Tibial artery (tissue), 4 donors: ENCODE data around the gene RAB31.
A peak's percentile ranks its signal among the peaks of the same experiment; 100 is the strongest.

Source experiments
- DNase-seq, 2 donors: peaks; one replicate each; pipeline ENCODE4 v3.0.0-alpha.2; 2019
- H3K27ac ChIP-seq, 2 donors: fragments of 200-600 bp; sonication (generic) in 1 of 2; 1 replicate in 1 of 2; 2 replicates in 1 of 2; pipeline ENCODE4 v1.5.1; 2018 to 2019; ENCODE audit warnings: mild to moderate bottlenecking in 1 of 2
- H3K27me3 ChIP-seq, 2 donors: fragments of 200-600 bp; sonication (generic) in 1 of 2; one replicate each; pipeline versions ENCODE4 v1.5.1 to v1.6.0; 2016 to 2019
- H3K36me3 ChIP-seq, 3 donors: fragments of 200-600 bp; sonication (generic) in 2 of 3; one replicate each; pipeline ENCODE4 v1.5.1; 2016 to 2019; ENCODE audit warnings: mild to moderate bottlenecking in 2 of 3
- H3K4me1 ChIP-seq, 4 donors: fragments of 200-600 bp; sonication (generic) in 2 of 4; 1 replicate in 3 of 4; 2 replicates in 1 of 4; pipeline ENCODE4 v1.5.1; 2016 to 2019
- H3K4me3 ChIP-seq, 2 donors: fragments of 200-600 bp; sonication (generic) in 1 of 2; 1 replicate in 1 of 2; 2 replicates in 1 of 2; pipeline ENCODE4 v1.5.1; 2018 to 2019; ENCODE audit warnings: mild to moderate bottlenecking in 2 of 2
- H3K9me3 ChIP-seq, 3 donors: fragments of 200-600 bp; sonication (generic) in 1 of 3; one replicate each; pipeline ENCODE4 v1.5.1; 2016 to 2019
- CTCF ChIP-seq, 2 experiments: fragments of 200-600 bp in 1 of 2; fragments of 450-650 bp in 1 of 2; IDR thresholded peaks; one replicate each; pipeline ENCODE4 v1.5.1; 2017 to 2019; ENCODE audit warnings: antibody characterized with exemption in 2 of 2, mild to moderate bottlenecking in 1 of 2, moderate library complexity in 1 of 2
- intact Hi-C: fragments of 100-400 bp; cut with DNase I; formaldehyde crosslinking; loops from one replicate; pipeline ENCODE4 v1.15.0; 2023; ENCODE audit warnings: low total_unique reads

Gene RAB31

GRCh38 chr18:9711361-9712129, 3.4 kb downstream of the RAB31 start:
- H3K27ac ChIP-seq = peak overlapping the region; percentile 36 to 93
- no peaks in the 10 kb centered on the region for H3K9me3 ChIP-seq
- no peaks in the 10 kb centered on the region for H3K27me3 ChIP-seq
- TF ChIP-seq CTCF (IDR thresholded peaks at IDR 0.05) = no peak
- no peaks in the 10 kb centered on the region for H3K36me3 ChIP-seq
- no peak overlapping the region for H3K4me3 ChIP-seq
- H3K4me1 ChIP-seq = peaks cover 0 to 62% (median 30%) of the 10 kb centered on the region in 4 donors
- intact Hi-C loops = no loop called here
- no peak for DNase-seq

GRCh38 chr18:9712130-9712577, 4.1 kb downstream of the RAB31 start:
- no peaks in the 10 kb centered on the region for H3K36me3 ChIP-seq
- H3K27ac ChIP-seq = peak overlapping the region; percentile 36 to 93
- intact Hi-C loops = no loop called here
- H3K4me3 ChIP-seq = no peak overlapping the region
- no peak for DNase-seq
- no peak for TF ChIP-seq CTCF (IDR thresholded peaks at IDR 0.05)
- H3K9me3 ChIP-seq = no peaks in the 10 kb centered on the region
- no peaks in the 10 kb centered on the region for H3K27me3 ChIP-seq
- peaks cover 0 to 56% (median 27%) of the 10 kb centered on the region in 4 donors for H3K4me1 ChIP-seq

- Histone ChIP-seq H3K9me3 (no peaks in the 10 kb centered on the region), H3K36me3 (no peaks in the 10 kb centered on the region), H3K27ac (peak overlapping the region in 1 of 2 donors; percentile 93), H3K27me3 (no peaks in the 10 kb centered on the region), H3K4me3 (no peak overlapping the region), H3K4me1 (peaks cover 0 to 53% (median 26%) of the 10 kb centered on the region in 4 donors)
- intact Hi-C loops = no loop called here
- DNase-seq = no peak
- no peak for TF ChIP-seq CTCF (IDR thresholded peaks at IDR 0.05)
These were observed 4.5 kb downstream of the RAB31 start for GRCh38 chr18:9712611-9713010.

- DNase-seq = no peak
- intact Hi-C loops = no loop called here
- Histone ChIP-seq H3K27me3 (no peaks in the 10 kb centered on the region), H3K4me1 (peaks cover 0 to 60% (median 25%) of the 10 kb centered on the region in 4 donors), H3K36me3 (no peaks in the 10 kb centered on the region), H3K9me3 (no peaks in the 10 kb centered on the region), H3K27ac (no peak overlapping the region), H3K4me3 (no peak overlapping the region)
- TF ChIP-seq CTCF (IDR thresholded peaks at IDR 0.05) = no peak
These were observed 6.4 kb downstream of the RAB31 start for GRCh38 chr18:9714266-9715087.

GRCh38 chr18:9715088-9715343, 6.9 kb downstream of the RAB31 start:
- no peak for TF ChIP-seq CTCF (IDR thresholded peaks at IDR 0.05)
- no peak for DNase-seq
- Histone ChIP-seq H3K27me3 (no peaks in the 10 kb centered on the region), H3K4me3 (no peak overlapping the region), H3K36me3 (no peaks in the 10 kb centered on the region), H3K9me3 (no peaks in the 10 kb centered on the region), H3K4me1 (peaks cover 0 to 60% (median 28%) of the 10 kb centered on the region in 4 donors), H3K27ac (no peak overlapping the region)
- intact Hi-C loops = no loop called here
